Measurements from ENCODE around the gene F8A3. TPM values are rescaled to one million over a fixed set of nuclear protein-coding genes. Genes with fewer than 3 reads are reported as not detected.

The F8A3 gene
- 9.4 and 11.0 TPM in 2 replicates for total RNA-seq

GRCh38 chrX:155458471-155458870, at the start of gene F8A3:
TSS of gene F8A3 (minus strand) at chrX:155458620. CDS start at chrX:155458600, 20 bp downstream.

Other genes starting within 250 kb of the F8A3 start
- 52.4 and 53.6 TPM in 2 replicates for gene VBP1, start 242.2 kb downstream of the F8A3 start, total RNA-seq
- not detected in 2 replicates for gene RAB39B, start 194.1 kb downstream of the F8A3 start, total RNA-seq
- gene CLIC2, start 124.0 kb downstream of the F8A3 start, total RNA-seq: 0.54 and 0.97 TPM in 2 replicates
- not detected in 2 replicates for gene F8A2, start 76.5 kb downstream of the F8A3 start, total RNA-seq
- 0.54 and 0.65 TPM in 2 replicates for gene SPRY3, start 154.0 kb upstream of the F8A3 start, total RNA-seq
- gene TMLHE, start 154.3 kb upstream of the F8A3 start, total RNA-seq: 7.9 and 9.2 TPM in 2 replicates

Data from cardiac atrium fibroblast (primary cell).